HL-60/S4 (cell line): ENCODE measurements around the gene KIAA0232.
"Not testable (repeated sequence)": the region's sequence is repeated elsewhere in the genome, so short reads cannot be mapped to it uniquely, and the experiment has no call there.

ENCODE experiments used
- in situ Hi-C: fragments of 300-500 bp; cut with MboI; formaldehyde crosslinking; loops from 2 replicates; pipeline ENCODE4 v1.14.3; 2022; ENCODE audit warnings: low sequenced_read_pairs

KIAA0232 gene

GRCh38 chr4:6878451-6879059 lies 96.0 kb downstream of the KIAA0232 start:
- in situ Hi-C loops: no loop called here

GRCh38 chr4:6880691-6881090 lies 98.2 kb downstream of the KIAA0232 start:
- in situ Hi-C loops: no loop called here

- in situ Hi-C loops: no loop called here
Observed at GRCh38 chr4:6881908-6882307, 99.4 kb downstream of the KIAA0232 start.

- in situ Hi-C loops: no loop called here
Observed at GRCh38 chr4:6884341-6884870, 101.9 kb downstream of the KIAA0232 start.

GRCh38 chr4:6885953-6886557 lies 103.5 kb downstream of the KIAA0232 start:
- in situ Hi-C loops: no loop called here

- in situ Hi-C loops: no loop called here
Observed at GRCh38 chr4:6886886-6887285, 104.4 kb downstream of the KIAA0232 start.

- in situ Hi-C loops: no loop called here
Observed at GRCh38 chr4:6887591-6888371, 105.3 kb downstream of the KIAA0232 start.

- in situ Hi-C loops: no loop called here
Observed at GRCh38 chr4:6888506-6889071, 106.1 kb downstream of the KIAA0232 start.

- in situ Hi-C loops: no loop called here
Observed at GRCh38 chr4:6889101-6889735, 106.7 kb downstream of the KIAA0232 start.

GRCh38 chr4:6889736-6890324 lies 107.3 kb downstream of the KIAA0232 start:
- in situ Hi-C loops: no loop called here

GRCh38 chr4:6890358-6890757 lies 107.8 kb downstream of the KIAA0232 start:
- in situ Hi-C loops: no loop called here

GRCh38 chr4:6890971-6891370 lies 108.4 kb downstream of the KIAA0232 start:
- in situ Hi-C loops: not testable (repeated sequence)

- in situ Hi-C loops: no loop called here
Observed at GRCh38 chr4:6891436-6892170, 109.1 kb downstream of the KIAA0232 start.

- in situ Hi-C loops: no loop called here
Observed at GRCh38 chr4:6892190-6892908, 109.8 kb downstream of the KIAA0232 start.

GRCh38 chr4:6892909-6893202 lies 110.3 kb downstream of the KIAA0232 start:
- in situ Hi-C loops: no loop called here

GRCh38 chr4:6893449-6894085 lies 111.0 kb downstream of the KIAA0232 start:
- in situ Hi-C loops: no loop called here

GRCh38 chr4:6894086-6894478 lies 111.6 kb downstream of the KIAA0232 start:
- in situ Hi-C loops: no loop called here

GRCh38 chr4:6894528-6895498 lies 112.3 kb downstream of the KIAA0232 start:
- in situ Hi-C loops: no loop called here
